Transverse colon (tissue), 4 donors: Measurements from ENCODE around the gene IQCK. TPM values are rescaled to one million over a fixed set of nuclear protein-coding genes. Genes with fewer than 3 reads are reported as not detected.

ENCODE experiments used
- DNase-seq: peaks from one replicate; pipeline ENCODE4 v3.0.0-alpha.2; 2019
- H3K27ac ChIP-seq, 4 donors: fragments of 200-600 bp; sonication (generic); 2 replicates each; pipeline ENCODE4 v1.5.1; 2016 to 2018; ENCODE audit warnings: inconsistent platforms in 4 of 4
- H3K27me3 ChIP-seq: fragments of 200-600 bp; sonication (generic); 2 replicates; pipeline ENCODE4 v1.5.1; 2017; ENCODE audit warnings: inconsistent platforms
- H3K36me3 ChIP-seq, 4 donors: fragments of 200-600 bp; sonication (generic); 2 replicates each; pipeline ENCODE4 v1.5.1; 2017 to 2019; ENCODE audit warnings: inconsistent platforms in 4 of 4
- H3K4me1 ChIP-seq, 4 donors: fragments of 200-600 bp; sonication (generic); 2 replicates each; pipeline ENCODE4 v1.5.1; 2017 to 2020; ENCODE audit warnings: inconsistent platforms in 4 of 4
- H3K4me3 ChIP-seq, 4 donors: fragments of 200-600 bp; sonication (generic); 1 replicate in 1 of 4; 2 replicates in 3 of 4; pipeline versions ENCODE4 v1.5.1 to v1.6.1; 2017 to 2019; ENCODE audit warnings: inconsistent platforms in 4 of 4
- H3K9me3 ChIP-seq, 2 donors: fragments of 200-600 bp; sonication (generic); 2 replicates each; pipeline ENCODE4 v1.5.1; 2017 to 2019; ENCODE audit warnings: inconsistent platforms in 2 of 2
- CTCF ChIP-seq, 5 experiments: fragments of 200-600 bp in 3 of 5; fragments of 450-650 bp in 2 of 5; sonication (generic) in 3 of 5; IDR thresholded peaks; 1 replicate in 2 of 5; 2 replicates in 3 of 5; pipeline ENCODE4 v1.5.1; 2016 to 2017; ENCODE audit warnings: antibody characterized with exemption in 5 of 5, inconsistent platforms in 3 of 5, mild to moderate bottlenecking in 2 of 5, moderate library complexity in 1 of 5
- EP300 ChIP-seq: sonication (generic); formaldehyde crosslinking; IDR thresholded peaks from one replicate; pipeline ENCODE4 v1.6.1; 2017; ENCODE audit warnings: antibody characterized with exemption, low read depth
- POLR2A ChIP-seq: fragments of 450-650 bp; IDR thresholded peaks from one replicate; pipeline ENCODE4 v1.6.1; 2016; ENCODE audit warnings: antibody characterized with exemption, mild to moderate bottlenecking, moderate library complexity
- POLR2AphosphoS5 ChIP-seq, 3 donors: sonication (generic); formaldehyde crosslinking; IDR thresholded peaks; one replicate each; pipeline ENCODE4 v1.6.1; 2016; ENCODE audit warnings: antibody characterized with exemption in 3 of 3
- WGBS, 2 donors: methylation state at CpG; one replicate each; pipeline ENCODE4 v1.1.5; 2018; ENCODE audit warnings: low coverage in 1 of 2; 5-methylcytosine and 5-hydroxymethylcytosine counted together
- in situ Hi-C, 4 donors: fragments of 200-750 bp; cut with MboI; loops; one replicate each; pipeline versions ENCODE4 v1.15.0 to v1.15.1; 2017; ENCODE audit warnings: low sequenced_read_pairs in 3 of 4, low pct_ligation_motif_present in 1 of 4, low pct_unique_long_range_greater_than_20kb in 1 of 4
- intact Hi-C: fragments of 100-400 bp; cut with DNase I; formaldehyde crosslinking; loops from one replicate; pipeline ENCODE4 v1.15.1; 2023; ENCODE audit warnings: low total_unique reads
- total RNA-seq, 4 donors: library from RNA; depleted of rRNA; stranded (reverse); fragments of >200 nt; gene quantifications; one replicate each; pipeline ENCODE4 v1.1.0, GENCODE V29; 2016

IQCK gene
- total RNA-seq, 4 donors from 2014 or later = 8.3 to 18.2 (median 12.7) TPM

DNA sequence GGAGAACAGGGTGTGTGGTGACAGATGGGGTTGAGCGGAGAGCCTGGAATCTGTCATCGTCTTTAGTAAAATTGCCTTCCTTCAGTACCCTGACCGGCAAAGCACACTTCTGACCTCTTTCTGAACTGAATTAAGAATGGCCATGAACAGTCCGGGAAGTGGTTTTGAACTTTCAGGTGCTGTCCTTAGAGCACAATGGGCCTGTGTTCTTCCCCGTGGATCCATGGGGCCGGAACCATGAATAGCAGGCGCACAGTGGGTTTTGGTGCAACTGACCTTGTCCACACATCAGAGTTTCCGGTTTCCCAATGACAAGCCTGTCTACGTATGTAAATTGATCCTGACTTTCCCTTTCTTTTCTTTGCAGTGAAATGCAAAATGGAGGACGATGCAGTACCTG, 138.0 kb downstream of the IQCK start:
- no peaks in the 10 kb centered on the region for H3K4me1 ChIP-seq
- no peaks in the 10 kb centered on the region for H3K27me3 ChIP-seq
- intact Hi-C loops = no loop called here
- no peak for TF ChIP-seq POLR2AphosphoS5 (IDR thresholded peaks at IDR 0.05)
- TF ChIP-seq EP300 = no peak
- no peak for TF ChIP-seq POLR2A
- TF ChIP-seq CTCF (IDR thresholded peaks at IDR 0.05) = no peak
- H3K27ac ChIP-seq = no peak overlapping the region
- no peaks in the 10 kb centered on the region for H3K36me3 ChIP-seq
- DNase-seq = no peak
- 87 to 88% methylated on average over 4 to 10 of the region's 10 CpGs for WGBS, 2 donors
- no peaks in the 10 kb centered on the region for H3K9me3 ChIP-seq
- H3K4me3 ChIP-seq = no peak overlapping the region
- in situ Hi-C loops = no loop called here

GRCh38 chr16:19857593-19858339, 139.7 kb downstream of the IQCK start:
- no peak for DNase-seq
- H3K4me3 ChIP-seq = no peak overlapping the region
- H3K27ac ChIP-seq = no peak overlapping the region
- H3K9me3 ChIP-seq = no peaks in the 10 kb centered on the region
- no peak for TF ChIP-seq EP300
- no peak for TF ChIP-seq POLR2A
- TF ChIP-seq CTCF (IDR thresholded peaks at IDR 0.05) = no peak
- TF ChIP-seq POLR2AphosphoS5 (IDR thresholded peaks at IDR 0.05) = no peak
- H3K27me3 ChIP-seq = no peaks in the 10 kb centered on the region
- in situ Hi-C loops = no loop called here
- intact Hi-C loops = no loop called here
- no peaks in the 10 kb centered on the region for H3K36me3 ChIP-seq
- H3K4me1 ChIP-seq = no peaks in the 10 kb centered on the region
- 75 to 79% methylated on average over 12 to 16 of the region's 16 CpGs for WGBS, 2 donors

- Histone ChIP-seq H3K27ac (no peak overlapping the region), H3K4me3 (no peak overlapping the region), H3K9me3 (no peaks in the 10 kb centered on the region), H3K36me3 (no peaks in the 10 kb centered on the region), H3K27me3 (no peaks in the 10 kb centered on the region), H3K4me1 (no peaks in the 10 kb centered on the region)
- no peak for TF ChIP-seq EP300
- TF ChIP-seq POLR2A = no peak
- no peak for TF ChIP-seq POLR2AphosphoS5 (IDR thresholded peaks at IDR 0.05)
- TF ChIP-seq CTCF (IDR thresholded peaks at IDR 0.05) = no peak
- no peak for DNase-seq
- intact Hi-C loops = no loop called here
- 73 to 83% methylated on average over 3 to 22 of the region's 22 CpGs for WGBS, 2 donors
- in situ Hi-C loops = no loop called here
These were observed 140.4 kb downstream of the IQCK start for GRCh38 chr16:19858340-19859018.

DNA sequence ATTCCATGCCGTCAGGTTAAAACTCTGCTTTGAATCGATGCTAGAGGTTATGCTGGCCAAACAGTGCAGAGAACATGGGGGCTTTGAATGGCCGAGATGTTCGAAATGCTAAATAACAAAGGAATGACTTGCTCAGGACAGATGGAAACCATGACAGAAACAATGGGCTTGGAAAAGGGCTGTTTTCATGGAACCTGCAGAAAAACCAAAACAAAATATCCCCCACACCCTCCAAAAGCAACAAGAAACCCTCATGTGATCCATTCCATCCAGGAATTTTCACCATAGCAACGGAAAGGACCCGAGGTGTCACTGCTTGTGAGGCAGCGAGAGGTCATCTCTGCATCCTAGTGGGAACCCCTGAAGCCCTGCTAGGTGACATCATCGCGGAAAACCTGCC, 141.1 kb downstream of the IQCK start:
- in situ Hi-C loops = no loop called here
- no peaks in the 10 kb centered on the region for H3K36me3 ChIP-seq

More for the DNA sequence above, 141.1 kb downstream of the IQCK start:
- no peaks in the 10 kb centered on the region for H3K9me3 ChIP-seq
- intact Hi-C loops = no loop called here
- 84 to 95% methylated on average over 4 to 8 of the region's 9 CpGs for WGBS, 2 donors
- no peaks in the 10 kb centered on the region for H3K4me1 ChIP-seq
- H3K27ac ChIP-seq = no peak overlapping the region
- H3K27me3 ChIP-seq = no peaks in the 10 kb centered on the region
- H3K4me3 ChIP-seq = no peak overlapping the region
- TF ChIP-seq POLR2A (no peak), CTCF (IDR thresholded peaks at IDR 0.05) (no peak), POLR2AphosphoS5 (IDR thresholded peaks at IDR 0.05) (no peak), EP300 (no peak)
- no peak for DNase-seq
